ENCODE measurements around the gene GJA5.

DNA sequence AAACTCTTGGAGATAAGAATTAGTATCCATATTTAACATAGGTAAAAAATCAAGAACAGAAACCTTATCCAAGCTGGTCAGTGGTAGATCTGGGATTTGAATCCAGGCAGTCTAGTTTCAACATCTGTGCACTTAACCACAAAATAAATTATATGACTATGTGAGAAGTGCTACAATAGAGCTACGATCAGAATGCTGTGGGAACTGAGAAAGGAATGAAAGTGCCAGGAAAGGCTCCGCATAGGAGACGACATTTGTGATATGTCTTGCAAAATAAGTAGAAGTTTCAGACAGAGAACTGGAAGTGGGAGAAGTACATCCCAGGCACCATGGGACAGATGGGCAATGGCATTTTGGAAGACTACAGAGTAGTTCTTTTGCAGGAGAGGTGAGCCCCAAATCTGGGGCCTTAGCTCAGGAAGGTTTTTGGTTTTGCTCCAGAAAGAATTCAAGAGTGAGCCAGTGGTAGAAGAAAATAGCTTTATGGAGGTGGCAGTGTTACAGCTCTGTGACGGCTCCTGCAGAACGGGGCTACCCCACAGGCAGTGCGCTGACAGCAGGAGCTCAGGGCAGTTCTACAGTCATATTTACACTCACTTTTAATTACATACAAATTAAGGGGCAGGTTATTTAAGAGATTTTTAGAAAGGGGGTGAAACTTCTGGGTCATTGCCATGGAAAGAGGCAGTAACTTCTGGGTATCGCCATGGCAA, 25.5 kb upstream of the GJA5 start:
- no peak for TF ChIP-seq EP300 (IDR thresholded peaks at IDR 0.05)
- TF ChIP-seq, protein P1, sequence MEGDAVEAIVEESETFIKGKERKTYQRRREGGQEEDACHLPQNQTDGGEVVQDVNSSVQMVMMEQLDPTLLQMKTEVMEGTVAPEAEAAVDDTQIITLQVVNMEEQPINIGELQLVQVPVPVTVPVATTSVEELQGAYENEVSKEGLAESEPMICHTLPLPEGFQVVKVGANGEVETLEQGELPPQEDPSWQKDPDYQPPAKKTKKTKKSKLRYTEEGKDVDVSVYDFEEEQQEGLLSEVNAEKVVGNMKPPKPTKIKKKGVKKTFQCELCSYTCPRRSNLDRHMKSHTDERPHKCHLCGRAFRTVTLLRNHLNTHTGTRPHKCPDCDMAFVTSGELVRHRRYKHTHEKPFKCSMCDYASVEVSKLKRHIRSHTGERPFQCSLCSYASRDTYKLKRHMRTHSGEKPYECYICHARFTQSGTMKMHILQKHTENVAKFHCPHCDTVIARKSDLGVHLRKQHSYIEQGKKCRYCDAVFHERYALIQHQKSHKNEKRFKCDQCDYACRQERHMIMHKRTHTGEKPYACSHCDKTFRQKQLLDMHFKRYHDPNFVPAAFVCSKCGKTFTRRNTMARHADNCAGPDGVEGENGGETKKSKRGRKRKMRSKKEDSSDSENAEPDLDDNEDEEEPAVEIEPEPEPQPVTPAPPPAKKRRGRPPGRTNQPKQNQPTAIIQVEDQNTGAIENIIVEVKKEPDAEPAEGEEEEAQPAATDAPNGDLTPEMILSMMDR (IDR thresholded peaks at IDR 0.05): no peak
- TF ChIP-seq POLR2A (IDR thresholded peaks at IDR 0.05): no peak
